NCI-H2081 treated with DMSO at 0.1 percent for 48 hours (cell line): ENCODE measurements around the gene ESF1.
"Not testable (repeated sequence)": the region's sequence is repeated elsewhere in the genome, so short reads cannot be mapped to it uniquely, and the experiment has no call there.

Experiments
- DNase-seq: peaks from one replicate; lab custom pipeline; 2025; lab: John Stamatoyannopoulos, UW

Gene ESF1

DNA sequence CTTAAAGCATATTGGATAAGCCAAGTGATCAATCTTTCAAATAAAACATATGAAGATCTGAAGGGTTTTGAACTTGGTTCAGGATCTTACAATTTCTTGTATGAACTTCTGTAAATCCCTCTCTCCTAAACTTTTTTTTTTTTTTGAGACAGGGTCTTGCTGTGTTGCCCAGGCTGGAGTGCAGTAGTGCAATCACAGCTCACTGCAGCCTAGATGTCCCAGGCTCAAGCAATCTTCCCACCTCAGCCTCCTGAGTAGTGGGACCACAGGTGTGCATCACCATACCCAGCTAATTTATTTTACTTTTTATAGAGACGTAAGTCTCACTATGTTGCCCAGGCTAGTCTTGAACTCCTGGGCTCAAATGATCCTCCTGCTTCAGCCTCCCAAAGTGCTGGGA, 46.5 kb downstream of the ESF1 start:
- not testable (repeated sequence) for DNase-seq

DNA sequence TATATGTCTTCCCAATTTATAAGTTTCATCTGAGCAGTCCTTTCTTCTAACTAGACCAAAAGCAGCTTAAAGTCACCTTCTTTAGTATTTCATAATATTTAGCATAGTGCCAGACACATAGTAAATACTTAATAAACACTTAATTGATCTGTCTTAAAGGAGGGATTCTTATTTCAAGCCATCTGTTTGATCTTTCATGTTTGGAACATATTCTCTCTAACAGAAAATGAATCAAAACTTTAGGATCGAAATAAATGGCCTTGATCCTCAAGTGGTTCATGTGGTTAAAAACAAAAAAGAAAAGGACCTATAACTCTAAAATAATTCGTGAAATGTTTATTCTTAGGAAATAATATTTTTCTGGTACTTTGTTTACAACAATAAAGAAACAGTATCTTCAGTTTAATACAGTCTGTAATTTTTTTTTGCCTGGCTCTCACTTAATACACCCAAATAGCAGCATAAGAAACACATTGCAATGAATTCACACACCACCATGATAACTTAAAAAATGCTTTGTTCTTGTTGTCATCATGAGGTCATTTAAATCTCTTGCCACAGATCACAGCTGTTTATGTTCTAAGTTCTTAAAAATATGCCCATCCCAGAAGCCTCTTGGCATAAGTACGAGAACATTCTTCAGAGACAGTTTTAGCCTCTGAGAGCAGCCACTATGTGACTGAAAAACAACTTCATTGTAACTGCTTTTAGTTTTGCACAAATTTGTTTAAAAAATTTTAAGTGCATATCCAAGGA, 48.1 kb downstream of the ESF1 start:
- DNase-seq, result no peak

DNA sequence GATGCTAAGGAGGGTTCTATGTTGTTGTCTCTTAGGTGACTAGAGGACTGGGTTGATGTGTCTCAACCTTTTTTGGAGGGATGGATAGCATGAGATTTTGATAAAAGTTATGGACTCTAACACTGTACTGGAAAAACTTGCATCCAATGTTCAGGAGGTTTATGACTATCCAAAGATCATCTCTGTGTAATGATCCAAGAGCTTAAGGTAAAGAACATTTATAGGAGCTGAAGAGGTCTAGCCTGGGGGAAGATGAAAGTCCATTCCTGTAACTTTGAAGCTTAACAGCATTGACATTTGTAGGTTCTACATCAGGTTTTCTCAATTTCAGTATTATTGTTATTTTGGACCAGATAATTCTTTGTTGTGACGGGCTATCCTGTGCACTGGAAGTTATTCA, 48.9 kb downstream of the ESF1 start:
- DNase-seq, result no peak

DNA sequence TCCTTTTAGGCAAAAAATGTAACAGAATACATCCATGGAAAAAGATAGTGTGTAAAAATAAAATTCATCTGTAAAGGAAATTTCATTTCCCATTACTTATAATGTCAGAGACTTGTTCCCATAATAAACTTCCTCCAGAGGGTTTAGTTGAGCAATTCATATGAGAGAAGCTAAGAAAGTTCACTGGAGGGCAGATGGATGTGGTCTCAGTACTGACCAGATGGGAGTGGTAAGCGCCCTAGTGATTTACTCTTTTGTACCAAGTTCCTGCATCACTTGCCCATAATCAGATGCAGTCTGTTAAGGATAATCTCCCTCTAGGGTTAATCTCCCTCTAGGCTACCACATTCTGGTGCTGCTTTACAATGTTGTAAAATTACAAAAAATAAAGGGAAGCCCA, 61.7 kb downstream of the ESF1 start:
- DNase-seq, result no peak

DNA sequence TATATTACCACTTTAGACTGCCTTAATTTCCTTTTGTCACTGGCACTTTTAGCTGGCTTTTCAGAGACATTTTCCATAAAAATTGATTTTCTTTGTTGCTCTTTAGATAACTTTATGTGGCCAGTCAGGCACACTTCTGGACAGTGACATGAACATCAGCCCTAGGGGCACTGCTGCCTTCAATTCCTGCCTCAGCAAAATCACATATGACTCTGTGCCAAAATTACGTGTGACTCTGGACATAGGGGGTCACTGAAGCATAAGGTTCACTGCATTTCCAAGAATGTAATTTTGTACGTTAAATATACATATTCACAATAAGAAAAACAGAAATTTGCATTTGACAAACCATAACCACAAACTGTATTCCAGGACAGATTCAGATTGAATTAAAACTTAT, 66.5 kb downstream of the ESF1 start:
- no peak for DNase-seq

DNA sequence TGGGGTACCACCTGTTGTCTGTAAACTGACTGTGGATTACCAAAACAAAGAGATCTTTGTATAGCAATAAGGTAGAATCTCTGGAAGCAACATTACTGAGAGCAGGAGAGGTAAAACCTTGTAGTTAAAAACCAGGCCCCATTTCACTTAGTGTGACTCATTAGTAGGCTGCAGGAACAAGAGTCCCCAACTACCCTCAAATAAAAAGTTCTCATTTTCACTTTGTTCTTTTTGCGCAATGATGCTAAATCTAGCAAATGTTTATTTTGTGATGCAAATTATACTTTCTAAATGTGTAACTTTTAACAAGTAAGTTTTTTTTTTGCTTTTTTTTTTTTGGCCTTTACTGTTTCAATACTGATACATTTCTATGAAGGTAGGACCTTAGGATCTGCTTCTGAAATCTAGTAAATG, 67.1 kb downstream of the ESF1 start:
- no peak for DNase-seq

DNA sequence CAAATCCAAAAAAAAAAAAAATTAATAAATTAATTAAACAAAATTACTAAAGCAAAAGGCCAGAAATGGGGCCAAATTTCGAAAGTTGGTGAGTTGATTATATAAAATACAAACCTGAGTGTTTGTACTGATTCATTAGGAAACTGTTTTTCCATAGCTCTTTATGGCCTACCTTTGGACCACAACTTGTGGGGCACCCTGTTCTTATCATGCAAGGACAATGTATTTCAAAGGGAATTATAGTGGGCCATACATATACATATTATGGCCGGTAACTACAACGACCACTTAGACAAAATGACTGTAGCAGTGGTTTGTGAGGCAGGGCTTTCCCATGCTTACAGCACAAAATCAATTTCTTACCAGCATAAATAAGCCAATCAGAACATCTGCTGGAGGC, 69.5 kb downstream of the ESF1 start:
- DNase-seq, result no peak

DNA sequence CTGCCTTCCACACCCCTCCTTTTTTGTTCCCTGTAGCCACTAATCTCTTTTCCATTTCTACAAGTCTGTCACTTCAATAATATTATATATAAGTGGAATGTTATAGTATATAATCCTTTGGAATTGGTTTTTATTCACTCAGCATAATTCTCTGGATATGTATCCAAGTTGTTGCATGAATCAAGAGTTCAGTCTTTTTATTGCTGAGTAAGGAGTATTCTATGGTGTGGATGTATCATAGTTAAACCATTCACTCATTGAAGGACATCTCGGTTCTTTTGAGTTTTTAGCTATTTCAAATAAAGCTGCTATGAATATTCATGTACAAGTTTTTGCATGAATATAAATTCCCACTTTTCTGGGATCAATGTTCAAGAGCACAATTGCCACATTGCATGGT, 76.5 kb downstream of the ESF1 start:
- DNase-seq, result no peak

DNA sequence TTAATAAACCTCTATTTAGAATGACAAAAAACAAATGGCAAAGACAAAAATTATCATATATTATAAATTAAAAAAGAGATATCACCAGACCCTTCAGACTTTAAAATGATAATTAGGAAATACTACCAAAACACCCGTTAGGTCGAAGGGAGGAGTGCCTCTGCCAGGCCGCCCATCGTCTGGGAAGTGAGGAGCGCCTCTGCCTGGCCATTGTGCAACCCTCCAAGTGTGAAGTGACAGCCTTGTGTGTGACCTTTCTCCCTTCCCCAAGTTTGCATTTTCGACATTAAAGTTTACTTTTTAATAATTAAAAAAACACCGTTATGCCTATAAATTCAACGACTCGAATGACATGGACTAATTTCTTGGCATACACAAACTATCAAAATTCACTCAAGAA, 81.5 kb downstream of the ESF1 start:
- no peak for DNase-seq

DNA sequence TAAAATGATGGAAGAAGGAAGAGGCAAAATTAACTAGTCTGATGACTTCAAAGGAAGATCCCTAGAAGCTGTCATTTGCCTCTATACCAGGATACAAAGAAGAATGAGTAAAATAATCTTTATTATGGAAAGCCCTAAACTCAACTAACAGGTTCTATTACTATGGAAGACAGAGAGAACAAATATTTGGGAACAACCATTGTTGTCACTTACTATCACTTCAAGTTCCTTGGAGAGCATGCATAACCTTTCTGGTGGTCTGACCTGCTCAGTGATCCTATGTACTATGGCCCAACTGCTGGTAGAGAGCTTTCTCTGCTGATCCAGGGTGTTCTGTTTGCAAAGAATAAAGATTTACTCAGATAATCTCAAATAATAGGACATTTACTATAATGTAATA, 83.2 kb downstream of the ESF1 start:
- DNase-seq, result no peak

DNA sequence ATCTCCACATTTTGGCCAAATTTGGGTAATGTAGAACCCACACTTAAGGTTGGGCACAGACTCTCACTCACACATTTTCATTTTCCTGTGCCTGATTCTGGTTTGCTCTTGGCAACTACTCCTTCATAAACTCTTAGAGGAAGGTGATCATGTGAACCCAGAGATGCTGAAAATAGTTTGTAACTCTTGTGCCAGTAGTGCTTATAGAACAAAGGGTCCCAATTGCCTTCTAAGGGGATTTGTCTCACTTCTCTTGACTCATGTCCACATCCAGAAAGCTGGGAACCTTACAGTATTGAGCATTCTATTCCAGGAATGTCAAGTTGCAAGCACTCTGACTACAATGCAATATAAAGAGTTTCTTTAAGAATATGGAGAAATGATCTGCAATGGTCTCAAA, 84.0 kb downstream of the ESF1 start:
- no peak for DNase-seq

DNA sequence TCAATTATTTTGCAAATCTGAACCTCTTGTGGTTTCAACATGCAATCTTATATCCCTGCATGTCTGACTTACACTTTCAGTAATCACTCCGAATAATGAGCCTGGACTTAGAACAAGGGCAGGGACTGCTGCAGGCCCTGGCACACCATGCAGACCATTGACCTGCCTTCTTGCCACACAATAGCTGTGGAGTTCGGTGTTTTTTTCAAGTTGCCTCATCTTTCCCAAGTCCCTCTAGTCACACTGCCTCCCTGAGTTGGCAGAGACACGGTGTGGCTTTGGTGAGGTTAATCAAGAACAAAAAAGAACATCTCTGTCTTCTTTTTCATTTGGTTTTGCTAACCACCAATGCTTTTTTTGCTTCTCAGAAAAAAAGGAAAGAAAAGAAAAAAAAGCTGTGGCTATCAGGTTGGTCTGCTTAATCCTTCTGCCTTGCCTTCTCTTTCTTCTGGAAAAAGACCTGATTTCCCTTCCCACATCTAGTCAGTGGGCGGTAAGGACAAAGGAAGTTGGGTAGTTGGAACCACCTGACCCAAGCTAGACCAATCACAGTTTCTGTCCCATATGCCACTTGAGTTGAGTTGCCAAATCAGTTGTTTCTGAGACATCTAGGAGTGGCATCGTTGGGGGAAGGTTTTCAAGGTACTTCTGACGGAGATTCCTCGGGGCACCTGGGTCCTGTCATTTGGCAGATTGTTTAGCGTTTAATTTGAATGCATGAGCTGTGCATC, 90.1 kb downstream of the ESF1 start:
- no peak for DNase-seq

DNA sequence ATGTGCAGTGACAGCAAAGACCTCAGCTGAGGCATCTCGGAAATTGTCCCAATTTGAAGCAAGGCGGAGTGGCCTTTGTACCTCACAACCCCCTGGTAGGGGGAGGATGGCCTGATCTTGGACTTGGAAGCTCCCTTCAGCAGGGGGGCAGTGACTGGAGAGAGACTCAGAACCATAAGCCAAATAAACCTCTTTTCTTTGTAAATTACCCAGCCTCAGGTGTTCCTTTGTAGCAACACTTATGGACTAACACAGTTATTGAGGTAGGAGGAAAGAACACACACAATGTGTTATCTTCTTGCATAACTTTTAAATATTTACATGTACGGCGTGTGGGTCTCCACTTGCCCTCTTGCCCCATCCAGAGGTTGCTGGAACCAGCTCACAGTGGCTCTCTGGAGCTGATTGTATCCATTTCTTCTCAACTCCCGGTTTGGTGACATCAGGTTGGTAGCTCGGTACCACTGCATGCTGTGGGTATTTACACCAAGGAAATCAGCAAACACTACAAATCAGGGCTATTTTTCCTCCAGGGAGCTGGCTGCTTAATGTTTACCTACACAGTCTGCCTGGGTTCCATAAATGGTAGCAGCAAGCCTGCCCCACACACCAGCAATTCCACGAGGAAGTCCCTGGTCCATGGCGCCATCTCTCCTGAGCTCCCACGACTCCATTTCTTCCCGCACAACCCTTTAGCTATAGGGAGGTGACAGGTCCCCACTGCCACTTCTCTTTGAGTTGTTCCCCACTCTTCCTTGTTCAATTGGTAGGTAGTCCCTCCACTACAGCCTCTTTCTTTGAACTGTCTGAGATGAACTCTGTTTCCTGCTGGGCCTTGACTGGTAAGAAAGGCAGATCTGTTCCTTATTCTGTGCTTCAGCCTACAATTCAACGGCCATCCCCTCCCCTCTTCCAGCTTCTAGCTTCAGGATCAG, 91.7 kb downstream of the ESF1 start:
- no peak for DNase-seq

DNA sequence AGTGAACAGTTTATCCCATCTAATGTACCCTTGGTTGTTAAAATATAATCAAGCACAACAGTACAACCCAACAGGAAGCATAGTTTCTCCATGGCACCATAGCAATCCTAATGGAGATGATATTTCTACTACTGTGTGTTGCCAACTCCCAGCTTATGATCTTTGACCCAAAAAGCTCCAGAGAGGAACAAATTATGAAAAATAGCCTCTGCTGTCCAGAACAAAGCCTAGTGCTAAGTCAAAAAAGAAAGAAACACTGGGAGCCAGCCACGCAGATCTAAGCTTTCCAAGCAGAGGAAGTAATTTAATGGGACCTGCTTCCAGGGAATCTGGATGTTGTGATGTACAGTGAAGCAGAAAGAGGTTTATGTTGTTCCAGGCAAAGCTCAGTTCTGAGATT, 93.8 kb downstream of the ESF1 start:
- DNase-seq, result no peak

DNA sequence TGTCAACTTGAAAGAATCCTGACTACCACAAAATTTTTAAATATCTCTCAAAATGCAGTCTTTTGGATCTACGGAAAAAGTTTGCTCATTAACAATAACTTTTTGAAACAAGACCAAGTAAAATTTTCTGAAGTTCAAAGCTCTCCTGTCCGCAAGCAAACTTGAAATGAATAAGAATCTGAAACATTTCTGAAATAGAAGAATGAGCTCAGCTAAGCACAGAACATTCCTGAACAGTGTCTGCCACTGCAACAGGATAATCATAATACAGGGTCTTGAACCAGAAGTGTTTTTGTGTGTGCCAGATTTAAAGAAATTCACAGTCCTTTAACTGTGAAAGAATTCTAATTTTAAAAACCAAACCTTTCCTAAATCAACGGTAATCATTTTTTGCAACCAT, 96.9 kb downstream of the ESF1 start:
- no peak for DNase-seq

DNA sequence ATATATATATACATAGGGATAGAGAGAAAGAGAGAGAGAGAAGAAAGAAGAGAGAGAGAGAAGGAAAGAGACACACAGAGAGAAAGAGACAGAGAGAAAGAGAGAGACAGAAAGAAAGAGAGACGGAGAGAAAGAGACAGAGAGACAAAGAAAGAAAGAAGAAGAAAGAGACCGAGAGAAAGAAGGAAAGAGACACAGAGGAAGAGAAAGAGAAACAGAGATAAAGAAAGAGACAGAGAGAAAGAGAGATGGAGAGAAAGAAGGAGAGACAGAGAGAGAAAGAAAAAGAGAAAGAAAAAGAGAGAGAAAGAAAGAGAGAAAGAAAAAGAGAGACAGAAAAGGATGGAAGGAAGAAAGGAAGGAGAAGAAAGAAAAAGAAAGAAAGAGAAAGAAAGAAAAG, 99.1 kb downstream of the ESF1 start:
- no peak for DNase-seq

DNA sequence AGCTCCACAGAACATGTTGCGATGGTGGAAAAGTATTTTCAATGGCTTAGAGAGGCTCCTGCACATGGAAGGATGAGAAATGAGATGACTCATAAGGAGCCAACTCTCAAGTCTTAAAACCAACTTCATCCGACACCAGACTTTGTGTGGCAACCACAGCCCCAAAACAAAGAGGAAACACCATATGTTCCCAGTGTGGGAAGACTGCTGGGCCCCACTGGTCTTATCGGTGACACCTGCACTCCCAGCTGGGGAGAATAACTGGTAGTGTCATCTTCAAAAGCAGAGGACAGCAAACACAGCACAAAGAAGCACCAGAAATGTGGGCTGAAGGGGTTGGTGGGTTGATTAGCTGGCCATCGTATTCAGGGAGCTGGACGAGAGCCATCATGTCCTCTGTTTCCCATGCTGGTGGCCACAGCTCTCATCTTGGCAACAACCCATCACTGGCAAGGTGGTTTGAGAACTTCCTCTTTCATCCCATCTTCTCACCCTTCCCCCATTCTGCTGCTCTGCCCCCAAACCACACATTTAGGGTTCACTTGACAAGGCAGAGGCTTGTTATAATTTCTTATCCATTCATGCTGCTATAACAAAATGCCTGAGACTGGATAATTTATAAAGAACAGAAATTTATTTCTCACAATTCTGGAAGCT, 100.0 kb downstream of the ESF1 start:
- DNase-seq, result no peak

DNA sequence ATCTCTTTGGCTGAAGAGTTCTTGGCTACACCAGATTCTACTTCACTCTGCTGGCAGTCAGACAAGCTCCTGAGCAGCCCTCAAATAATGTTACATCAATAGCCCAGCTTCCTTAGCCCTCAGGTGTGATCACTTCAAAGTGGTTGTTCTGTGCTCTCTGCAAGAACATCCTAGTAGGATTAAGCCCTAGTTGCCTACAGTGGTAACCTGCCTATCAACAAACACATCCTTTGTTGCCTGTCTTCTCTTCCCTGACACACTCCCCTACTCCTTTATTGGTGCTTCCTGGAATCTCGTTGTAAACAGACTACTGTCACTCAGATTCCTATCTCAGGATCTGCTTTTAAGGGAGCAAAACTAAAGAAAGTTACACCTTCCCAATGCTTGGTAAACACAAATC, 100.9 kb downstream of the ESF1 start:
- no peak for DNase-seq

DNA sequence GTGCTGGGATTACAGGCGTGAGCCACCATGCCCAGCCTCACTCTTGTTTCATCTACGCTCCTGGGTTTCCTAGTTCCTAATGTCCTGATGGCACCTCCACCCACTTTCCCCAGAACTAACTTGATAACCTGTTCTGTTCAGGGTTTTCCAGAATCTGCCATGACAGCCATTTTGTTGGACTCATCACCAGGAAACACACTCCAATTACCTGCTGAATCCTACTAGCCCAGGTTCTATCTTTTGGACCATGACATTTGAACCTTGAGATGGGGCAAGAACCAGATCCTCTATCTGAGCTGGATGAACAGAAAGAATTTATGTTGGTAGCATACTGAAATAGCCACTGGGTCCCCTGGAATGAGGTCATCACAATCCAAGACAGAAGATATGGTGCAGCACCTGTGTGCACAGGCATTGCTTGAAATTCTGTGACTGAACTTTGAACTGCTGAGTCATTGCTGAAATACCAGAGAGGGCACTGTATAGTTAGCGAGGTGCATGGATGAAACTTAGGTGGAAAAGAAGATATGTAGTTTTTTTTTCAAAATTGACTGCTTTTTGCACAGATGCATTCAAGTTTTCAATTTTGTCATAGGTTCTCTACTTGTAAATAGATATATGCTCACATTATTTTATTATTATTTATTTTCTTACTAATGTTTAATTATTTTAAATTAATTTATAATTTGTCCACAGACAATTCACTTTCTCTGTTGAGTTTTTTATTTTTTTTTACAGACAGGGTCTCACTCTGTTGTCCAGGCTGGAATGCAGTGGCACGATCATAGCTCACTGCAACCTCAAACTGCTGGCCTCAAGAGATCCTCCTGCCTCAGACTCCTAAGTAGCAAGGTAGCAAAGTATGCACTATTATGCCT, 103.2 kb downstream of the ESF1 start:
- DNase-seq, result no peak

DNA sequence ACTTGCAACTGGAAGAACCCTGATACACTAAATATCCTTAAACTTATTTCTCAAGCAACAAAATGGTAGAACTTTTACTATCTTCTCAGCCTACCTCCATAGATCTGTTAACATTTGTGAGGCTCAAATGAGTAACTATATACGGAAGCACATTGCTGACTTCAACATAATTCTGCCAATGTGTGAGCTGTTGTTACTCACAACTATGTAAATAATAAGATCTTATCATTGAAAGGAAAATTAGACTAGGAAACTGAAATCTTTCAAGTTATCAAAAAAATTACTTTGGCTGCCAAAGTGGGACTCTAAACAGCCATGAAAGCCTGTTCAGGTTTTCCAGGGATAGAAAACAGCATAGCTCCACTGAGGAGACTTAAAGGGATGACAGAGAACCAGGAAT, 105.8 kb downstream of the ESF1 start:
- DNase-seq, result no peak

DNA sequence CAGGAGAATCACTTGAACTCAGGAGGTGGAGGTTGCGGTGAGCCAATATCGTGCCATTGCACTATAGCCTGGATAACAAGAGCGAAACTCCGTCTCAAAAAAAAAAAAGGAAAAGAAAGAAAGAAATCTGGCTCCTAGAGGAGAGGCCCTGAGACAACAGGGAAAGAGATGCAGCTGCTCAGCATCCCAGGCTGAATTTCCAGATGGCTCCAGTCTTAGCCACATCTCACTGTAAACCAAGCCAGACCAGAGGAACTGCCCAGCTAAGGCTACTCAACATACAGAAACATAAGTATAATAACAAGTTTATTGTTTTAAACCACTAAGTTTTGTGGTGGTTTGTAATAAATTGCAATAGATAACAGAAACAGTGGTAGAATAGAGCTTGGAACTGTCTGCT, 107.5 kb downstream of the ESF1 start:
- no peak for DNase-seq
